Measurements from ENCODE around the gene SFRP5.

- TF ChIP-seq CTCF (conservative IDR thresholded peaks at IDR 0.05), result no peak
- no peak for TF ChIP-seq ZFX (IDR thresholded peaks at IDR 0.05)
Observed at GRCh38 chr10:97717627-97718026, 54.2 kb downstream of the SFRP5 start.

Data from C4-2B (cell line).